Measurements from ENCODE around the gene SGPP1.
"Not testable (repeated sequence)": the region's sequence is repeated elsewhere in the genome, so short reads cannot be mapped to it uniquely, and the experiment has no call there.

Gene SGPP1

DNA sequence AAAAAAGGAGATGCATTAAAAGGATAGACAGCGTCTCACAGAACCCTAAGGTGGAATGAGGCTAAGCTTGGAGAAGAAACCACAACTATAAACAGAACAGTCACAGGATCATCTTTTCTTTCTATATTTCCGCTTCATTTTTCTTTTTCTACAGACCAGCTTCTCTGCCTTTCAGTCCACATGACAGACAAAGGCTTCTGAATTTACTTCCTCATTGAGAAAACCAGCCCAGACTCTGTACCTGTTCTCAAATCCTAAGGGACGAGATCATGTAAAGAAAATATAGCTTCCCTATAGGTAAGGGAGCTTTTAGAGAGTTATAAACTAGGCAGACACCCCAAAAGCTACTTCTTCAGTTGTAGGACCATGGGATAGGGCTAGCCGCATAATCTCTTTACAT, 17.4 kb downstream of the SGPP1 start:
- TF ChIP-seq, protein P1, sequence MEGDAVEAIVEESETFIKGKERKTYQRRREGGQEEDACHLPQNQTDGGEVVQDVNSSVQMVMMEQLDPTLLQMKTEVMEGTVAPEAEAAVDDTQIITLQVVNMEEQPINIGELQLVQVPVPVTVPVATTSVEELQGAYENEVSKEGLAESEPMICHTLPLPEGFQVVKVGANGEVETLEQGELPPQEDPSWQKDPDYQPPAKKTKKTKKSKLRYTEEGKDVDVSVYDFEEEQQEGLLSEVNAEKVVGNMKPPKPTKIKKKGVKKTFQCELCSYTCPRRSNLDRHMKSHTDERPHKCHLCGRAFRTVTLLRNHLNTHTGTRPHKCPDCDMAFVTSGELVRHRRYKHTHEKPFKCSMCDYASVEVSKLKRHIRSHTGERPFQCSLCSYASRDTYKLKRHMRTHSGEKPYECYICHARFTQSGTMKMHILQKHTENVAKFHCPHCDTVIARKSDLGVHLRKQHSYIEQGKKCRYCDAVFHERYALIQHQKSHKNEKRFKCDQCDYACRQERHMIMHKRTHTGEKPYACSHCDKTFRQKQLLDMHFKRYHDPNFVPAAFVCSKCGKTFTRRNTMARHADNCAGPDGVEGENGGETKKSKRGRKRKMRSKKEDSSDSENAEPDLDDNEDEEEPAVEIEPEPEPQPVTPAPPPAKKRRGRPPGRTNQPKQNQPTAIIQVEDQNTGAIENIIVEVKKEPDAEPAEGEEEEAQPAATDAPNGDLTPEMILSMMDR (IDR thresholded peaks at IDR 0.05; ENCODE audit: insufficient read depth, low read length, poor library complexity, severe bottlenecking) = no peak
- no peak overlapping the region for H3K4me3 ChIP-seq (replicated peaks; ENCODE audit: low read depth, low read length)
- no peak for DNase-seq (ENCODE audit: extremely low read depth, insufficient read length)
- no peaks in the 10 kb centered on the region for H3K36me3 ChIP-seq (ENCODE audit: control insufficient read depth, insufficient read depth, low read length)
- no peaks in the 10 kb centered on the region for H3K27me3 ChIP-seq (replicated peaks; ENCODE audit: control insufficient read depth, insufficient read depth, low read length)

DNA sequence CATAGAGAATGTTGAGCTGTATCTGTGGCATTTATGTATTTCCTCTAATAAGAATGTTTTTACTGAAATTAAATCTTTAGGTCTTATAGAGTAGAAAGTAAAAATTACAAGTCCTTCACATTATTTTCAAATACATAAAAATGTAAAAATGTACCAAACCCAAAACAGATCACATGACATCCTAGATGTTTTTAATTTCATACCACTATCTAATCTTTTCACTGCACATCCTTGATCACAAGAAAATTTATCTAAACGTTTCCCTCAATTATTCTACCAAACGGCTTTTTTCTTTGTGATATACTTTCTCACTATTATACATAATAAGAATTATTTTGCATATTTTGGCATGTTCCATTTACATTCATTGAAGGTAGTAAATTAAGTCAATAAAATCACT, 18.3 kb downstream of the SGPP1 start:
- TF ChIP-seq, protein P1 (IDR thresholded peaks at IDR 0.05; ENCODE audit: insufficient read depth, low read length, poor library complexity, severe bottlenecking) = no peak
- no peak for DNase-seq (ENCODE audit: extremely low read depth, insufficient read length)
- no peak overlapping the region for H3K4me3 ChIP-seq (replicated peaks; ENCODE audit: low read depth, low read length)
- H3K27me3 ChIP-seq (replicated peaks; ENCODE audit: control insufficient read depth, insufficient read depth, low read length) = no peaks in the 10 kb centered on the region
- no peaks in the 10 kb centered on the region for H3K36me3 ChIP-seq (ENCODE audit: control insufficient read depth, insufficient read depth, low read length)

DNA sequence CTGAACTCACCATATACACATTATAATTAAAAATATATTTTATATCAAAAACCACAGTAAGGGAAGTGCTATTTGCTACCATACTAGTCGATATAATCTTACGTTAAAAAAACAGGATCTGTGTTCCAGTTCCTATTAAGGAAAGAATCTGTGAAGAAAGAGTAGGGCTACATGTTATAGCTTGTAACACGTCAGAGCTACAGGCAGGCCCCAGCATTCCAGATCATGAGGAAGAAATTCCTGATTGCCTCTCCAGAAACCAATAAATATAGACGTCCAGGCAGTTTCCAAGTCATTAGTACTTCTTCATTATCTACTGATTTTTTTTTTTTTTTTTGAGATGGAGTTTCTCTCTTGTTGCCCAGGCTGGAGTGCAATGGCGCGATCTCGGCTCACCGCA, 20.6 kb downstream of the SGPP1 start:
- Histone ChIP-seq H3K27me3 (replicated peaks; ENCODE audit: control insufficient read depth, insufficient read depth, low read length) (no peaks in the 10 kb centered on the region), H3K4me3 (replicated peaks; ENCODE audit: low read depth, low read length) (no peak overlapping the region), H3K36me3 (ENCODE audit: control insufficient read depth, insufficient read depth, low read length) (no peaks in the 10 kb centered on the region)
- TF ChIP-seq, protein P1 (IDR thresholded peaks at IDR 0.05; ENCODE audit: insufficient read depth, low read length, poor library complexity, severe bottlenecking) = no peak
- DNase-seq (ENCODE audit: extremely low read depth, insufficient read length) = no peak

DNA sequence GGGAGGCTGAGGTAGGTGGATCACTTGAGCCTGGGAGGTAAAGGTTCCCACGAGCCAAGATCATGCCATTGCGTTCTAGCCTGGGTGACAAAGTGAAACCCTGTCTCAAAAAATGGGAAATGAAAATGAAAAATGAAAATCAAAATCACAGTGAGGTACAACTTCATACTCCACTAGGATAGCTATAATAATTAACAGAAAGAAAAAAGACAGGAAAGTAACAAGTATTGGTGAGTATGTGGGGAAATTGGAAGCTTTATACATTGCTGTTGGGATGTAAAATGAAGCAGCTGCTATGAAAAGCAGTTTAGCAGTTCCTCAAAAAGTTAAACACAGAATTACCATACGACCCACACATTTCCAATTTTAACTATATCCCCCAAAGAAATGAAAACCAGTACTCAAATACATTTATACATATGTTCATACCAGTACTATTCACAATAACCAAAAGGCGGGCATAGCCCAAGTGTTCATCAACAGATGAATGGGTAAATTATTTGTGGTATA, 22.2 kb downstream of the SGPP1 start:
- Histone ChIP-seq H3K4me3 (replicated peaks; ENCODE audit: low read depth, low read length) (no peak overlapping the region; the same call in 1 of the 2 replicates), H3K27me3 (replicated peaks; ENCODE audit: control insufficient read depth, insufficient read depth, low read length) (no peaks in the 10 kb centered on the region), H3K36me3 (ENCODE audit: control insufficient read depth, insufficient read depth, low read length) (no peaks in the 10 kb centered on the region)
- peak; percentile 38 for DNase-seq (ENCODE audit: extremely low read depth, insufficient read length)
- TF ChIP-seq, protein P1 (IDR thresholded peaks at IDR 0.05; ENCODE audit: insufficient read depth, low read length, poor library complexity, severe bottlenecking) = no peak

DNA sequence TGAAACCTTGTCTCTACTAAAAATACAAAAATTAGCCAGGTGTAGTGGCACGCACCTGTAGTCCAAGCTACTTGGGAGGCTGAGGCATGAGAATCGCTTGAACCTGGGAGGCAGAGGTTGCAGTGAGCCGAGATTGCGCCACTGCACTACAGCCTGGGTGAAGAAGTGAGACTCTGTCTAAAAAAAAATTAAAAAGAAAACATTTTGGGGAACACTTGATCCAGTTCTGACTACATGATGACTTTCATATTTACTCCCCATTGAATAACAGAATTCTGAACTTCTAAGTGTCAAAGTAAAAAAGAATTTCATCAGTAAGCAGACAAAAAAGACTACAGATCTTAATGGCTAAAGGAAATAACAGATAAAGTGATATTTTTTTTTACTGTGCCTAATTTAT, 25.3 kb downstream of the SGPP1 start:
- not testable (repeated sequence) for H3K27me3 ChIP-seq (replicated peaks; ENCODE audit: control insufficient read depth, insufficient read depth, low read length); DNase-seq (ENCODE audit: extremely low read depth, insufficient read length); H3K4me3 ChIP-seq (replicated peaks; ENCODE audit: low read depth, low read length); H3K36me3 ChIP-seq (ENCODE audit: control insufficient read depth, insufficient read depth, low read length)

DNA sequence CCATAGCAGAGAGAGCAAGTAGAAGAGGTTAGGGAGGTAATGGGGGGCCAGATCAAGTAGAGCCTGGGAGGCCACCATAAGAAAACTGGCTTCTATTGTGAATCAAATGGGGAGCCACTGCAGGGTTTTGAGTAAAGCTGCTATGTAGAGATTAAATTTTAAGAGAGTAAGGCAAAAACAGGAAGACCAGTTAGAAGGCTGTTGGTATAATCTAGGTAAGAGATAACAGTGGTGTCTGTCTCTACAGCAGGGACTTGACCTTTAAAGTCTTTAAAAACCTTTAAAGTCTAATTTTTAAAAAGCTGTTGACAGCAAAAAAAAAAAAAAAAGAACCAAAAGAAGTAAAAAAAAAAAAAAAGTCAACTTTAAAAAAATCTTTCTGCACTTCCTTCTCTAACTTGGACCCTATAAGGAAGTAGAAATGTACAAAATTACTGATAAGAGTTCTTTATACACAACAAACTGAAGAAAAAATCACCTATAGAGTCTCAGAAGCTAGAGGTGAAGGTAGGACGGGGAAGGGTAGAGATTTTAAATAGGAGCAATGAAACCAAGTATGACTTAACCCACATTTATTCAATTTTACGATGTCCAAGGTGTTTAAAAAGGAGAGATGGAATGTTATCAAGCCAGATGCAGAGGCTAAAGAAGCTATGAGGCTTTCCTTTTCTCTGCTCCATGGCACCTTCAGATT, 26.1 kb downstream of the SGPP1 start:
- DNase-seq (ENCODE audit: extremely low read depth, insufficient read length) = no peak
- H3K27me3 ChIP-seq (replicated peaks; ENCODE audit: control insufficient read depth, insufficient read depth, low read length) = no peaks in the 10 kb centered on the region
- no peak overlapping the region for H3K4me3 ChIP-seq (replicated peaks; ENCODE audit: low read depth, low read length)
- no peaks in the 10 kb centered on the region for H3K36me3 ChIP-seq (ENCODE audit: control insufficient read depth, insufficient read depth, low read length)
- TF ChIP-seq, protein P1 (IDR thresholded peaks at IDR 0.05; ENCODE audit: insufficient read depth, low read length, poor library complexity, severe bottlenecking) = no peak

Data from GM06990 (cell line).